Measurements from ENCODE around the gene ATXN1.

DNA sequence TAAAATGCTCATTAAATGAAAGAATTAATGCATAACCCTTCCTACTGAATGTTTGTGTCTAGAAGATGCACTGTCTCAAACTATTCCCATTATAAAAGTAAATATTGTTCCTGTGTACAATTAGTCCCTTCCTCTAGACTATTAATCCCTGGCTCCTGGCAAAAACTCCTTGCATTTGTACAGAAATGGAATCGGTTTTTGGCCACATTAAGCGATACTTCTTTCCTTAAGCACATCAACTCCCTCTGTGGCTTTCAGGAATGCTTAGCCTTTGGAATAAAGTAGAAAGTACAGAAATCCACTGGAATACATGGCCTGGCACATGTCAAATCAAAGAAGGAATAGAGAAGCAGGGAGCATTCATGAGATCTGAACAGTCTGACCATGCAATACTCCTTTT lies 343.1 kb downstream of the ATXN1 start:
- TF ChIP-seq CTCF (IDR thresholded peaks at IDR 0.05; ENCODE audit: insufficient read depth, low read length) (no peak), POLR2AphosphoS5 (IDR thresholded peaks at IDR 0.05; ENCODE audit: low read depth) (no peak), GABPA (IDR thresholded peaks at IDR 0.05; ENCODE audit: low read depth) (no peak), SPI1 (IDR thresholded peaks at IDR 0.05; ENCODE audit: borderline replicate concordance, low read depth) (no peak)
- TF ChIP-seq, protein P1, sequence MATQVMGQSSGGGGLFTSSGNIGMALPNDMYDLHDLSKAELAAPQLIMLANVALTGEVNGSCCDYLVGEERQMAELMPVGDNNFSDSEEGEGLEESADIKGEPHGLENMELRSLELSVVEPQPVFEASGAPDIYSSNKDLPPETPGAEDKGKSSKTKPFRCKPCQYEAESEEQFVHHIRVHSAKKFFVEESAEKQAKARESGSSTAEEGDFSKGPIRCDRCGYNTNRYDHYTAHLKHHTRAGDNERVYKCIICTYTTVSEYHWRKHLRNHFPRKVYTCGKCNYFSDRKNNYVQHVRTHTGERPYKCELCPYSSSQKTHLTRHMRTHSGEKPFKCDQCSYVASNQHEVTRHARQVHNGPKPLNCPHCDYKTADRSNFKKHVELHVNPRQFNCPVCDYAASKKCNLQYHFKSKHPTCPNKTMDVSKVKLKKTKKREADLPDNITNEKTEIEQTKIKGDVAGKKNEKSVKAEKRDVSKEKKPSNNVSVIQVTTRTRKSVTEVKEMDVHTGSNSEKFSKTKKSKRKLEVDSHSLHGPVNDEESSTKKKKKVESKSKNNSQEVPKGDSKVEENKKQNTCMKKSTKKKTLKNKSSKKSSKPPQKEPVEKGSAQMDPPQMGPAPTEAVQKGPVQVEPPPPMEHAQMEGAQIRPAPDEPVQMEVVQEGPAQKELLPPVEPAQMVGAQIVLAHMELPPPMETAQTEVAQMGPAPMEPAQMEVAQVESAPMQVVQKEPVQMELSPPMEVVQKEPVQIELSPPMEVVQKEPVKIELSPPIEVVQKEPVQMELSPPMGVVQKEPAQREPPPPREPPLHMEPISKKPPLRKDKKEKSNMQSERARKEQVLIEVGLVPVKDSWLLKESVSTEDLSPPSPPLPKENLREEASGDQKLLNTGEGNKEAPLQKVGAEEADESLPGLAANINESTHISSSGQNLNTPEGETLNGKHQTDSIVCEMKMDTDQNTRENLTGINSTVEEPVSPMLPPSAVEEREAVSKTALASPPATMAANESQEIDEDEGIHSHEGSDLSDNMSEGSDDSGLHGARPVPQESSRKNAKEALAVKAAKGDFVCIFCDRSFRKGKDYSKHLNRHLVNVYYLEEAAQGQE (IDR thresholded peaks at IDR 0.05; ENCODE audit: insufficient replicate concordance, low read depth) = no peak

Data from HL-60 (cell line).